Measurements from ENCODE around the gene RNGTT.

- TF ChIP-seq POLR2AphosphoS5 (IDR thresholded peaks at IDR 0.05; ENCODE audit: low read depth, low read length) (no peak), TAF1 (IDR thresholded peaks at IDR 0.05; ENCODE audit: borderline replicate concordance, insufficient read depth, low read length) (no peak)
- TF ChIP-seq, protein P1, sequence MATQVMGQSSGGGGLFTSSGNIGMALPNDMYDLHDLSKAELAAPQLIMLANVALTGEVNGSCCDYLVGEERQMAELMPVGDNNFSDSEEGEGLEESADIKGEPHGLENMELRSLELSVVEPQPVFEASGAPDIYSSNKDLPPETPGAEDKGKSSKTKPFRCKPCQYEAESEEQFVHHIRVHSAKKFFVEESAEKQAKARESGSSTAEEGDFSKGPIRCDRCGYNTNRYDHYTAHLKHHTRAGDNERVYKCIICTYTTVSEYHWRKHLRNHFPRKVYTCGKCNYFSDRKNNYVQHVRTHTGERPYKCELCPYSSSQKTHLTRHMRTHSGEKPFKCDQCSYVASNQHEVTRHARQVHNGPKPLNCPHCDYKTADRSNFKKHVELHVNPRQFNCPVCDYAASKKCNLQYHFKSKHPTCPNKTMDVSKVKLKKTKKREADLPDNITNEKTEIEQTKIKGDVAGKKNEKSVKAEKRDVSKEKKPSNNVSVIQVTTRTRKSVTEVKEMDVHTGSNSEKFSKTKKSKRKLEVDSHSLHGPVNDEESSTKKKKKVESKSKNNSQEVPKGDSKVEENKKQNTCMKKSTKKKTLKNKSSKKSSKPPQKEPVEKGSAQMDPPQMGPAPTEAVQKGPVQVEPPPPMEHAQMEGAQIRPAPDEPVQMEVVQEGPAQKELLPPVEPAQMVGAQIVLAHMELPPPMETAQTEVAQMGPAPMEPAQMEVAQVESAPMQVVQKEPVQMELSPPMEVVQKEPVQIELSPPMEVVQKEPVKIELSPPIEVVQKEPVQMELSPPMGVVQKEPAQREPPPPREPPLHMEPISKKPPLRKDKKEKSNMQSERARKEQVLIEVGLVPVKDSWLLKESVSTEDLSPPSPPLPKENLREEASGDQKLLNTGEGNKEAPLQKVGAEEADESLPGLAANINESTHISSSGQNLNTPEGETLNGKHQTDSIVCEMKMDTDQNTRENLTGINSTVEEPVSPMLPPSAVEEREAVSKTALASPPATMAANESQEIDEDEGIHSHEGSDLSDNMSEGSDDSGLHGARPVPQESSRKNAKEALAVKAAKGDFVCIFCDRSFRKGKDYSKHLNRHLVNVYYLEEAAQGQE (IDR thresholded peaks at IDR 0.05; ENCODE audit: insufficient read depth in 1 of 2, low read depth in 2 of 2, low read length in 2 of 2): no peak
Observed at GRCh38 chr6:88987922-88988321, 24.5 kb upstream of the RNGTT start.
